Measurements from ENCODE around the gene KLHL22. TPM values are rescaled to one million over a fixed set of nuclear protein-coding genes. Genes with fewer than 3 reads are reported as not detected.

Gene KLHL22
- total and polyA plus RNA-seq, 2 of the 13 experiments (the other 11 are each of a cell fraction or from before 2014, with no cell fraction given) = 10.9 to 14.8 TPM

DNA sequence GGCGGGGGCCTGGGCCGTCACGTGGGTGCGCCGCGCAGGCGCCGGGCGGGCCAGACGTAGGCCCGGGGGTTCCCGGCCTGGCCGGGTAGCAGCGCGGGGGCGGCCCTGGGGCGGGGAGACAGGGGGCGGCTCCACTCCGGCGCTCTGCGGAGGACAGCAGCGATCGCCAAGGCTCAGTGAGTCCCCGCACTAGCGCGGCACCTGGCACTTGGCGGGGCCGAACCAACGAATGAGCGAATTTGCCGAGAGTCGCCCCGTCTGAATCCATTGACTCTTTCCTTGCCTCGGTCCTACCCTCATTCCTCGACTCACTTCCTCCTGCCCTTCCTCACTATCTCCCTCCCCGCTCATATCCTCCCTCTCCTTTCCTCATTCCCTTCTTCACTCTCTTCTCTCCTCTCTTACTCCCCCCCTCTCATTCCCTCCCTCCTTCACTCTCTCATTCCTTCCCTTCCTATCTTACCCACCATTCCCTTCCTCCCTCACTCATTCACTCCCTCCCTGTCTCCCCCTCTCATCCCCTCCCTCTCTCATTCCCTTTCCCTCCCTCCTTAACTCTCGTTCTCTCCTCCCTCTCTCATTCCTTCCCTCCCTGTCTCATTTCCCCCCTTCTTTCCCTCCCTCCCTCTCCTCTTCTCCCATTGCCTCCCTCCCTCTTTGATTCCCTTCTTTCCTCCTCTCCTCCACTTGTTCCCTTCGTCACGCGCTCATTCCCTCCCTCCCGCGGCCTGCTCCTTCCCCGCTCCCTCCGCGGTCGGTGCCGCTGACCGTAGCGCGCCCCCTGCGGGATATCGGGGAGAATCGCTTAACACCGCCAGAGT is 476 bp upstream of the KLHL22 start (continued):
- TF ChIP-seq RXRB (CRISPR knock-in tag; IDR thresholded peaks at IDR 0.05; ENCODE audit: borderline replicate concordance) (peak; percentile 43), HDAC1 (CRISPR knock-in tag; IDR thresholded peaks at IDR 0.05) (peak; percentile 35; the same call in 1 of the 2 replicates), ZNF317 (CRISPR knock-in tag; IDR thresholded peaks at IDR 0.05) (peak; percentile 68; the same call in 1 of the 2 replicates), KDM5B (CRISPR knock-in tag; IDR thresholded peaks at IDR 0.05; ENCODE audit: borderline replicate concordance) (peak; percentile 41), SMARCC2 (IDR thresholded peaks at IDR 0.05) (no peak), ZNF614 (CRISPR knock-in tag; IDR thresholded peaks at IDR 0.05; ENCODE audit: borderline replicate concordance) (no peak), ZNF580 (CRISPR knock-in tag; IDR thresholded peaks at IDR 0.05; ENCODE audit: borderline replicate concordance, low read depth) (0 out of 2 replicates have a peak, but pooled peaks have one; percentile 56), TCF12 (IDR thresholded peaks at IDR 0.05) (no peak), TCF12 (CRISPR knock-in tag; IDR thresholded peaks at IDR 0.05) (no peak), ZNF468 (CRISPR knock-in tag; IDR thresholded peaks at IDR 0.05) (no peak), THAP11 (CRISPR knock-in tag; IDR thresholded peaks at IDR 0.05) (peak; percentile 80), XRCC5 (optimal IDR thresholded peaks at IDR 0.05; ENCODE audit: low read length) (peak; percentile 93), MIER3 (CRISPR knock-in tag; IDR thresholded peaks at IDR 0.05; ENCODE audit: borderline replicate concordance) (no peak), ATAD3A (CRISPR knock-in tag; IDR thresholded peaks at IDR 0.05) (no peak), MBD4 (IDR thresholded peaks at IDR 0.05; ENCODE audit: borderline replicate concordance, low read length) (no peak), NR3C1 (CRISPR knock-in tag; IDR thresholded peaks at IDR 0.05) (no peak), SOX6 (IDR thresholded peaks at IDR 0.05) (no peak), SOX6 (CRISPR knock-in tag; IDR thresholded peaks at IDR 0.05) (peak; percentile 41; the same call in 1 of the 2 replicates), NFKB2 (CRISPR knock-in tag; IDR thresholded peaks at IDR 0.05; ENCODE audit: borderline replicate concordance) (peak; percentile 49; the same call in 1 of the 2 replicates), ZNF703 (CRISPR knock-in tag; IDR thresholded peaks at IDR 0.05; ENCODE audit: borderline replicate concordance) (no peak), CHCHD3 (CRISPR knock-in tag; IDR thresholded peaks at IDR 0.05) (peak; percentile 14; the same call in 1 of the 2 replicates), ZNF816 (CRISPR knock-in tag; IDR thresholded peaks at IDR 0.05; ENCODE audit: borderline replicate concordance) (no peak), RBM39 (IDR thresholded peaks at IDR 0.05; ENCODE audit: low read depth, low read length, poor library complexity, severe bottlenecking) (no peak), CCAR2 (optimal IDR thresholded peaks at IDR 0.05; ENCODE audit: low read depth, low read length) (no peak)
- TF ChIP-seq, protein P1, sequence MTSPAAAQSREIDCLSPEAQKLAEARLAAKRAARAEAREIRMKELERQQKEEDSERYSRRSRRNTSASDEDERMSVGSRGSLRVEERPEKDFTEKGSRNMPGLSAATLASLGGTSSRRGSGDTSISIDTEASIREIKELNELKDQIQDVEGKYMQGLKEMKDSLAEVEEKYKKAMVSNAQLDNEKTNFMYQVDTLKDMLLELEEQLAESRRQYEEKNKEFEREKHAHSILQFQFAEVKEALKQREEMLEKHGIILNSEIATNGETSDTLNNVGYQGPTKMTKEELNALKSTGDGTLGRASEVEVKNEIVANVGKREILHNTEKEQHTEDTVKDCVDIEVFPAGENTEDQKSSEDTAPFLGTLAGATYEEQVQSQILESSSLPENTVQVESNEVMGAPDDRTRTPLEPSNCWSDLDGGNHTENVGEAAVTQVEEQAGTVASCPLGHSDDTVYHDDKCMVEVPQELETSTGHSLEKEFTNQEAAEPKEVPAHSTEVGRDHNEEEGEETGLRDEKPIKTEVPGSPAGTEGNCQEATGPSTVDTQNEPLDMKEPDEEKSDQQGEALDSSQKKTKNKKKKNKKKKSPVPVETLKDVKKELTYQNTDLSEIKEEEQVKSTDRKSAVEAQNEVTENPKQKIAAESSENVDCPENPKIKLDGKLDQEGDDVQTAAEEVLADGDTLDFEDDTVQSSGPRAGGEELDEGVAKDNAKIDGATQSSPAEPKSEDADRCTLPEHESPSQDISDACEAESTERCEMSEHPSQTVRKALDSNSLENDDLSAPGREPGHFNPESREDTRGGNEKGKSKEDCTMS (CRISPR knock-in tag; conservative IDR thresholded peaks at IDR 0.05) = no peak
- TF ChIP-seq, protein P2, sequence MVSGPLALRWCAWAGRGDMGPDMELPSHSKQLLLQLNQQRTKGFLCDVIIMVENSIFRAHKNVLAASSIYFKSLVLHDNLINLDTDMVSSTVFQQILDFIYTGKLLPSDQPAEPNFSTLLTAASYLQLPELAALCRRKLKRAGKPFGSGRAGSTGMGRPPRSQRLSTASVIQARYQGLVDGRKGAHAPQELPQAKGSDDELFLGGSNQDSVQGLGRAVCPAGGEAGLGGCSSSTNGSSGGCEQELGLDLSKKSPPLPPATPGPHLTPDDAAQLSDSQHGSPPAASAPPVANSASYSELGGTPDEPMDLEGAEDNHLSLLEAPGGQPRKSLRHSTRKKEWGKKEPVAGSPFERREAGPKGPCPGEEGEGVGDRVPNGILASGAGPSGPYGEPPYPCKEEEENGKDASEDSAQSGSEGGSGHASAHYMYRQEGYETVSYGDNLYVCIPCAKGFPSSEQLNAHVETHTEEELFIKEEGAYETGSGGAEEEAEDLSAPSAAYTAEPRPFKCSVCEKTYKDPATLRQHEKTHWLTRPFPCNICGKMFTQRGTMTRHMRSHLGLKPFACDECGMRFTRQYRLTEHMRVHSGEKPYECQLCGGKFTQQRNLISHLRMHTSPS (CRISPR knock-in tag; IDR thresholded peaks at IDR 0.05; ENCODE audit: low read depth) = 0 out of 2 replicates have a peak, but pooled peaks have one; percentile 23

Data from HepG2 (cell line).